Left lung (tissue), 10 donors: ENCODE results near the gene CSN3. TPM values are rescaled to one million over a fixed set of nuclear protein-coding genes. Genes with fewer than 3 reads are reported as not detected.
A peak's percentile ranks its signal among the peaks of the same experiment; 100 is the strongest.

Source experiments
- ATAC-seq: fragments of 200-7000 bp; cut with Tn5 transposase; one replicate; pipeline ENCODE4 v1.9.1; 2020; ENCODE audit warnings: moderate library complexity
- DNase-seq, 4 donors: peaks; one replicate each; pipeline ENCODE4 v3.0.0-alpha.2; 2013 to 2020
- H3K27ac ChIP-seq, 2 donors: fragments of 200-600 bp; sonication (generic) in 1 of 2; one replicate each; pipeline versions ENCODE4 v1.5.0 to v1.8.0; 2020 to 2021
- H3K27me3 ChIP-seq, 2 donors: fragments of 200-600 bp; sonication (generic) in 1 of 2; one replicate each; pipeline versions ENCODE4 v1.5.0 to v1.8.0; 2020 to 2021
- H3K36me3 ChIP-seq, 2 donors: fragments of 200-600 bp; sonication (generic) in 1 of 2; one replicate each; pipeline versions ENCODE4 v1.5.0 to v1.8.0; 2020 to 2021
- H3K4me1 ChIP-seq, 2 donors: fragments of 200-600 bp; one replicate each; pipeline ENCODE4 v1.8.0; 2021
- H3K4me3 ChIP-seq, 2 donors: fragments of 200-600 bp; sonication (generic) in 1 of 2; one replicate each; pipeline versions ENCODE4 v1.5.0 to v1.8.0; 2020 to 2021; ENCODE audit warnings: mild to moderate bottlenecking in 1 of 2
- H3K9me3 ChIP-seq, 2 donors: fragments of 200-600 bp; sonication (generic) in 1 of 2; one replicate each; pipeline versions ENCODE4 v1.5.0 to v1.8.0; 2020 to 2021
- intact Hi-C, 2 donors: fragments of 100-400 bp; cut with DNase I; formaldehyde crosslinking; loops; one replicate each; pipeline versions ENCODE4 v1.11.2 to v1.14.2; 2022
- polyA plus RNA-seq, 6 donors: library from polyadenylated mRNA; unstranded; fragments of 120-200 nt; gene quantifications; one replicate each; pipeline ENCODE4 v1.2.1, GENCODE V29; 2013; ENCODE audit not compliant: insufficient read length in 6 of 6
- total RNA-seq, 2 donors: library from RNA; stranded (reverse); fragmentation: NEBNext Ultra II Directional; extraction: Animal tissue kit (Norgen Biotek cat#: 25700); gene quantifications; one replicate each; pipeline ENCODE4 v1.2.1, GENCODE V29; 2021
- TF ChIP-seq, protein P1 (sequence below), 2 donors: fragments of 200-600 bp; sonication (generic) in 1 of 2; IDR thresholded peaks; one replicate each; pipeline versions ENCODE4 v1.5.0 to v1.8.0; 2021; ENCODE audit warnings: antibody characterized with exemption in 2 of 2
- donor health status: DM: no; HTN: yes; CAD: no.
- donor health status: DM: no; HTN: no; CAD: no.

The CSN3 gene
- total and polyA plus RNA-seq, 8 donors, result not detected

DNA sequence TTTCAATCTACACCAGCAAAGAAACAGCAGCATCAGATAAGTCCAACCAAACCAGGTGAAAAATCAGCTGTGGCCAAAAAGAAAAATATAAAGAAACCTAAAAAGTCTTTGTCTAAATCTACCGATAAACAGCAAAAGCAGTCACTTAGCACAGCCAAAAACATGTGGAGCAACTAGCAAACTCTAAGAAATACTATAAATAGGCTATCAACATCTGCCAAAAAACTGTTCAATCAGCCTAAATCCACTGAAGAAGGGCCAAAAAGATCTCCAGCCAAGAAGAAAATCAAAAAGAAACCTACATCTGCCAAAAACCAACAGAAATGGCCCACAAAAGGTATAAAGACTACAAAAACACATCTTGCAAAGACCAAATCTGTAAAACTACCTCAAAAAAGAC lies 55.7 kb downstream of the CSN3 start:
- no peak for ATAC-seq
- intact Hi-C loops, result no loop called here

DNA sequence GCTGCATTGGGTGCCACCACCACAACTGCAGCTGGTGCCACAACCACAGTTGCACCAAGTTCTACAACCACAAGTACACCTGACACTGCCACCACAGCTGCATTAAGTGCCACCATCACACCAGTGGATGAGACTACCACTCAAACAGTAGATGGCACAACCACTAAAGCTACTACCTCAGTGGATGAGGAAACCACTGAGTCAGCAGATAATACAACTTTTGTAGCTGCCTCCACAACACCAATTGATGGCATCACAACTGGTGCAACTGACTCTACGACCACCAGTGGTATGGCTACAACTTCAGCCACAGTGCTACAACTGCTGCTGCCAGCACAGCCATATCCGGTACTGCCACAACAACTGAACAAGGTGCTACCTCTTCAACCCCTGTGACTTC lies 57.2 kb downstream of the CSN3 start:
- Histone ChIP-seq H3K36me3 (no peaks in the 10 kb centered on the region), H3K4me3 (no peak overlapping the region), H3K27me3 (no peaks in the 10 kb centered on the region), H3K9me3 (no peaks in the 10 kb centered on the region), H3K4me1 (no peaks in the 10 kb centered on the region), H3K27ac (no peak overlapping the region)
- ATAC-seq (no peak), DNase-seq (no peak)
- intact Hi-C loops, result no loop called here
- TF ChIP-seq, protein P1, sequence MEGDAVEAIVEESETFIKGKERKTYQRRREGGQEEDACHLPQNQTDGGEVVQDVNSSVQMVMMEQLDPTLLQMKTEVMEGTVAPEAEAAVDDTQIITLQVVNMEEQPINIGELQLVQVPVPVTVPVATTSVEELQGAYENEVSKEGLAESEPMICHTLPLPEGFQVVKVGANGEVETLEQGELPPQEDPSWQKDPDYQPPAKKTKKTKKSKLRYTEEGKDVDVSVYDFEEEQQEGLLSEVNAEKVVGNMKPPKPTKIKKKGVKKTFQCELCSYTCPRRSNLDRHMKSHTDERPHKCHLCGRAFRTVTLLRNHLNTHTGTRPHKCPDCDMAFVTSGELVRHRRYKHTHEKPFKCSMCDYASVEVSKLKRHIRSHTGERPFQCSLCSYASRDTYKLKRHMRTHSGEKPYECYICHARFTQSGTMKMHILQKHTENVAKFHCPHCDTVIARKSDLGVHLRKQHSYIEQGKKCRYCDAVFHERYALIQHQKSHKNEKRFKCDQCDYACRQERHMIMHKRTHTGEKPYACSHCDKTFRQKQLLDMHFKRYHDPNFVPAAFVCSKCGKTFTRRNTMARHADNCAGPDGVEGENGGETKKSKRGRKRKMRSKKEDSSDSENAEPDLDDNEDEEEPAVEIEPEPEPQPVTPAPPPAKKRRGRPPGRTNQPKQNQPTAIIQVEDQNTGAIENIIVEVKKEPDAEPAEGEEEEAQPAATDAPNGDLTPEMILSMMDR (IDR thresholded peaks at IDR 0.05), result no peak

More for the DNA sequence above, 55.7 kb downstream of the CSN3 start:
- H3K36me3 ChIP-seq, result no peaks in the 10 kb centered on the region
- TF ChIP-seq, protein P1 (IDR thresholded peaks at IDR 0.05), result no peak
- H3K27me3 ChIP-seq, result no peaks in the 10 kb centered on the region
- no peaks in the 10 kb centered on the region for H3K4me1 ChIP-seq
- no peak overlapping the region for H3K4me3 ChIP-seq
- peak in 2 of 4 donors; percentile 50 to 69 for DNase-seq
- no peaks in the 10 kb centered on the region for H3K9me3 ChIP-seq
- no peak overlapping the region for H3K27ac ChIP-seq

DNA sequence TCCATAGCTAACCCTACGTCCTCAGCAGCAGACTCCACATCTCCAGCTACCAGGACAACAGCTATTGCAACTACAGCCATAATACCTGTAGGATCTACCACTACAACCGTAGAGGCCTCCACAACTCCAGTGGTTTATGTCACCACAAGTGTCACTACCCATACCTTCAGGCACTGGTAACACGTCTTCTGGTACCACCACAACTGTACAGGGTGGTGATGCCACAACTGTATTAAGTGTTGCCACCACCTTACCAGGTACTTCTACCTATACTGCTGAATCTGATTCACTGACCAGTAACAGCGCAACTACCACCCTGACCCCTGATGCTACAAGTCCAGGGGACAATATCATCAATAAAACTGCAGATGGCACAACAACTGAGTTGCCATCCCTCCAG lies 57.8 kb downstream of the CSN3 start:
- ATAC-seq, result no peak
- H3K4me3 ChIP-seq, result no peak overlapping the region
- H3K27me3 ChIP-seq, result no peaks in the 10 kb centered on the region
- intact Hi-C loops, result no loop called here
- H3K9me3 ChIP-seq, result no peaks in the 10 kb centered on the region
- H3K36me3 ChIP-seq, result no peaks in the 10 kb centered on the region
- H3K27ac ChIP-seq, result no peak overlapping the region
- TF ChIP-seq, protein P1 (IDR thresholded peaks at IDR 0.05), result no peak
- no peaks in the 10 kb centered on the region for H3K4me1 ChIP-seq
- DNase-seq, result no peak

Other genes starting within 250 kb of the CSN3 start
- gene STATH, start 246.6 kb upstream of the CSN3 start, total RNA-seq, result not detected
- not detected for gene STATH, start 246.6 kb upstream of the CSN3 start, polyA plus RNA-seq
- not detected for gene HTN3, start 214.1 kb upstream of the CSN3 start, total RNA-seq
- gene HTN3, start 214.1 kb upstream of the CSN3 start, polyA plus RNA-seq, result not detected
- not detected for gene HTN1, start 192.2 kb upstream of the CSN3 start, total RNA-seq
- under 1 TPM in 3 of 6 donors, not detected in 3; 0.05 to 0.06 (median 0.06) TPM for gene HTN1, start 192.2 kb upstream of the CSN3 start, polyA plus RNA-seq
- not detected for gene PRR27, start 88.4 kb upstream of the CSN3 start, total RNA-seq
- gene PRR27, start 88.4 kb upstream of the CSN3 start, polyA plus RNA-seq, result under 1 TPM; 0.03 to 0.18 (median 0.12) TPM
- gene ODAM, start 46.9 kb upstream of the CSN3 start, total RNA-seq, result 1 to 10 TPM; 3.5 to 5.0 TPM
- gene ODAM, start 46.9 kb upstream of the CSN3 start, polyA plus RNA-seq, result 10 to 100 TPM; 11.3 to 19.7 (median 16.0) TPM
- gene FDCSP, start 16.5 kb upstream of the CSN3 start, total RNA-seq, result not detected
- gene FDCSP, start 16.5 kb upstream of the CSN3 start, polyA plus RNA-seq, result not detected
- gene CABS1, start 92.4 kb downstream of the CSN3 start, total RNA-seq, result not detected
- gene CABS1, start 92.4 kb downstream of the CSN3 start, polyA plus RNA-seq, result not detected
- not detected for gene SMR3A, start 118.2 kb downstream of the CSN3 start, total RNA-seq
- gene SMR3A, start 118.2 kb downstream of the CSN3 start, polyA plus RNA-seq, result not detected
- not detected for gene SMR3B, start 140.5 kb downstream of the CSN3 start, total RNA-seq
- not detected for gene SMR3B, start 140.5 kb downstream of the CSN3 start, polyA plus RNA-seq
- gene OPRPN, start 155.3 kb downstream of the CSN3 start, total RNA-seq, result not detected
- not detected for gene OPRPN, start 155.3 kb downstream of the CSN3 start, polyA plus RNA-seq
- not detected for gene MUC7, start 229.6 kb downstream of the CSN3 start, total RNA-seq
- gene MUC7, start 229.6 kb downstream of the CSN3 start, polyA plus RNA-seq, result not detected